ENCODE measurements around the gene AP4M1. TPM values are rescaled to one million over a fixed set of nuclear protein-coding genes. Genes with fewer than 3 reads are reported as not detected.
A peak's percentile ranks its signal among the peaks of the same experiment; 100 is the strongest.

AP4M1 gene
- total and polyA plus RNA-seq, 9 of the 15 experiments (the other 6 are each of a cell fraction or from before 2014, with no cell fraction given): 1.3 to 30.9 (median 14.1) TPM

- TF ChIP-seq, protein P1, sequence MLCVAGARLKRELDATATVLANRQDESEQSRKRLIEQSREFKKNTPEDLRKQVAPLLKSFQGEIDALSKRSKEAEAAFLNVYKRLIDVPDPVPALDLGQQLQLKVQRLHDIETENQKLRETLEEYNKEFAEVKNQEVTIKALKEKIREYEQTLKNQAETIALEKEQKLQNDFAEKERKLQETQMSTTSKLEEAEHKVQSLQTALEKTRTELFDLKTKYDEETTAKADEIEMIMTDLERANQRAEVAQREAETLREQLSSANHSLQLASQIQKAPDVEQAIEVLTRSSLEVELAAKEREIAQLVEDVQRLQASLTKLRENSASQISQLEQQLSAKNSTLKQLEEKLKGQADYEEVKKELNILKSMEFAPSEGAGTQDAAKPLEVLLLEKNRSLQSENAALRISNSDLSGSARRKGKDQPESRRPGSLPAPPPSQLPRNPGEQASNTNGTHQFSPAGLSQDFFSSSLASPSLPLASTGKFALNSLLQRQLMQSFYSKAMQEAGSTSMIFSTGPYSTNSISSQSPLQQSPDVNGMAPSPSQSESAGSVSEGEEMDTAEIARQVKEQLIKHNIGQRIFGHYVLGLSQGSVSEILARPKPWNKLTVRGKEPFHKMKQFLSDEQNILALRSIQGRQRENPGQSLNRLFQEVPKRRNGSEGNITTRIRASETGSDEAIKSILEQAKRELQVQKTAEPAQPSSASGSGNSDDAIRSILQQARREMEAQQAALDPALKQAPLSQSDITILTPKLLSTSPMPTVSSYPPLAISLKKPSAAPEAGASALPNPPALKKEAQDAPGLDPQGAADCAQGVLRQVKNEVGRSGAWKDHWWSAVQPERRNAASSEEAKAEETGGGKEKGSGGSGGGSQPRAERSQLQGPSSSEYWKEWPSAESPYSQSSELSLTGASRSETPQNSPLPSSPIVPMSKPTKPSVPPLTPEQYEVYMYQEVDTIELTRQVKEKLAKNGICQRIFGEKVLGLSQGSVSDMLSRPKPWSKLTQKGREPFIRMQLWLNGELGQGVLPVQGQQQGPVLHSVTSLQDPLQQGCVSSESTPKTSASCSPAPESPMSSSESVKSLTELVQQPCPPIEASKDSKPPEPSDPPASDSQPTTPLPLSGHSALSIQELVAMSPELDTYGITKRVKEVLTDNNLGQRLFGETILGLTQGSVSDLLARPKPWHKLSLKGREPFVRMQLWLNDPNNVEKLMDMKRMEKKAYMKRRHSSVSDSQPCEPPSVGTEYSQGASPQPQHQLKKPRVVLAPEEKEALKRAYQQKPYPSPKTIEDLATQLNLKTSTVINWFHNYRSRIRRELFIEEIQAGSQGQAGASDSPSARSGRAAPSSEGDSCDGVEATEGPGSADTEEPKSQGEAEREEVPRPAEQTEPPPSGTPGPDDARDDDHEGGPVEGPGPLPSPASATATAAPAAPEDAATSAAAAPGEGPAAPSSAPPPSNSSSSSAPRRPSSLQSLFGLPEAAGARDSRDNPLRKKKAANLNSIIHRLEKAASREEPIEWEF (CRISPR knock-in tag; IDR thresholded peaks at IDR 0.05): no peak
- no peak for TF ChIP-seq EWSR1 (IDR thresholded peaks at IDR 0.05; ENCODE audit: borderline replicate concordance, low read depth, partially characterized antibody)
- TF ChIP-seq PBX2 (CRISPR knock-in tag; IDR thresholded peaks at IDR 0.05; ENCODE audit: low read depth): no peak
- no peak for TF ChIP-seq PBX2 (tag; conservative IDR thresholded peaks at IDR 0.05; ENCODE audit: low read depth)
- TF ChIP-seq EP400 (IDR thresholded peaks at IDR 0.05): peak; percentile 69
- TF ChIP-seq, protein P2, sequence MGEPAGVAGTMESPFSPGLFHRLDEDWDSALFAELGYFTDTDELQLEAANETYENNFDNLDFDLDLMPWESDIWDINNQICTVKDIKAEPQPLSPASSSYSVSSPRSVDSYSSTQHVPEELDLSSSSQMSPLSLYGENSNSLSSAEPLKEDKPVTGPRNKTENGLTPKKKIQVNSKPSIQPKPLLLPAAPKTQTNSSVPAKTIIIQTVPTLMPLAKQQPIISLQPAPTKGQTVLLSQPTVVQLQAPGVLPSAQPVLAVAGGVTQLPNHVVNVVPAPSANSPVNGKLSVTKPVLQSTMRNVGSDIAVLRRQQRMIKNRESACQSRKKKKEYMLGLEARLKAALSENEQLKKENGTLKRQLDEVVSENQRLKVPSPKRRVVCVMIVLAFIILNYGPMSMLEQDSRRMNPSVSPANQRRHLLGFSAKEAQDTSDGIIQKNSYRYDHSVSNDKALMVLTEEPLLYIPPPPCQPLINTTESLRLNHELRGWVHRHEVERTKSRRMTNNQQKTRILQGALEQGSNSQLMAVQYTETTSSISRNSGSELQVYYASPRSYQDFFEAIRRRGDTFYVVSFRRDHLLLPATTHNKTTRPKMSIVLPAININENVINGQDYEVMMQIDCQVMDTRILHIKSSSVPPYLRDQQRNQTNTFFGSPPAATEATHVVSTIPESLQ (CRISPR knock-in tag; IDR thresholded peaks at IDR 0.05): no peak
- no peak for TF ChIP-seq ESRRB (CRISPR knock-in tag; IDR thresholded peaks at IDR 0.05; ENCODE audit: borderline replicate concordance)
- no peak for TF ChIP-seq TCF3 (CRISPR knock-in tag; IDR thresholded peaks at IDR 0.05)
- no peak for TF ChIP-seq POLR2AphosphoS2 (IDR thresholded peaks at IDR 0.05; ENCODE audit: low read length)
- TF ChIP-seq TARDBP (IDR thresholded peaks at IDR 0.05): no peak
- TF ChIP-seq, protein P3, sequence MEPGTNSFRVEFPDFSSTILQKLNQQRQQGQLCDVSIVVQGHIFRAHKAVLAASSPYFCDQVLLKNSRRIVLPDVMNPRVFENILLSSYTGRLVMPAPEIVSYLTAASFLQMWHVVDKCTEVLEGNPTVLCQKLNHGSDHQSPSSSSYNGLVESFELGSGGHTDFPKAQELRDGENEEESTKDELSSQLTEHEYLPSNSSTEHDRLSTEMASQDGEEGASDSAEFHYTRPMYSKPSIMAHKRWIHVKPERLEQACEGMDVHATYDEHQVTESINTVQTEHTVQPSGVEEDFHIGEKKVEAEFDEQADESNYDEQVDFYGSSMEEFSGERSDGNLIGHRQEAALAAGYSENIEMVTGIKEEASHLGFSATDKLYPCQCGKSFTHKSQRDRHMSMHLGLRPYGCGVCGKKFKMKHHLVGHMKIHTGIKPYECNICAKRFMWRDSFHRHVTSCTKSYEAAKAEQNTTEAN (CRISPR knock-in tag; IDR thresholded peaks at IDR 0.05): no peak
- TF ChIP-seq BRCA1 (IDR thresholded peaks at IDR 0.05): no peak
- no peak for TF ChIP-seq BRCA1 (CRISPR knock-in tag; IDR thresholded peaks at IDR 0.05)
- no peak for TF ChIP-seq ZNF146 (CRISPR knock-in tag; IDR thresholded peaks at IDR 0.05; ENCODE audit: unreplicated experiment)
- TF ChIP-seq ZBTB1 (CRISPR knock-in tag; IDR thresholded peaks at IDR 0.05; ENCODE audit: borderline replicate concordance, low read depth): no peak
- no peak for TF ChIP-seq POLR2H (tag; IDR thresholded peaks at IDR 0.05; ENCODE audit: low read depth)
- no peak for TF ChIP-seq EGR1 (conservative IDR thresholded peaks at IDR 0.05)
Observed at GRCh38 chr7:100130608-100131453, 29.4 kb downstream of the AP4M1 start (continued).

Measured in K562 (cell line).